ENCODE data around the gene MYLK4. TPM values are rescaled to one million over a fixed set of nuclear protein-coding genes. Genes with fewer than 3 reads are reported as not detected.

The MYLK4 gene
- total RNA-seq, 1 experiment from 2014 or later, result 0.60 TPM

- no peak for DNase-seq (ENCODE audit: low read depth)
Measured at GRCh38 chr6:2756687-2757224, 6.0 kb upstream of the MYLK4 start.

- DNase-seq (ENCODE audit: low read depth), result no peak
Measured at GRCh38 chr6:2756241-2756640, 5.5 kb upstream of the MYLK4 start.

- no peak for DNase-seq (ENCODE audit: low read depth)
Measured at GRCh38 chr6:2755456-2755855, 4.7 kb upstream of the MYLK4 start.

- no peak for DNase-seq (ENCODE audit: low read depth)
Measured at GRCh38 chr6:2754911-2755310, 4.2 kb upstream of the MYLK4 start.

GRCh38 chr6:2754393-2754792, 3.7 kb upstream of the MYLK4 start:
- DNase-seq (ENCODE audit: low read depth), result peak; percentile 28

GRCh38 chr6:2753743-2754142, 3.0 kb upstream of the MYLK4 start:
- DNase-seq (ENCODE audit: low read depth), result no peak

GRCh38 chr6:2753110-2753489, 2.4 kb upstream of the MYLK4 start:
- DNase-seq (ENCODE audit: low read depth), result no peak

GRCh38 chr6:2752477-2753109, 1.9 kb upstream of the MYLK4 start:
- no peak for DNase-seq (ENCODE audit: low read depth)

GRCh38 chr6:2751871-2752270, 1.1 kb upstream of the MYLK4 start:
- no peak for DNase-seq (ENCODE audit: low read depth)

GRCh38 chr6:2749969-2750600, 637 bp downstream of the MYLK4 start:
- DNase-seq (ENCODE audit: low read depth), result peak; percentile 53

- no peak for DNase-seq (ENCODE audit: low read depth)
Measured at GRCh38 chr6:2748183-2748582, 2.5 kb downstream of the MYLK4 start.

GRCh38 chr6:2746557-2747061, 4.1 kb downstream of the MYLK4 start:
- DNase-seq (ENCODE audit: low read depth), result no peak

- no peak for DNase-seq (ENCODE audit: low read depth)
Measured at GRCh38 chr6:2745246-2745645, 5.5 kb downstream of the MYLK4 start.

GRCh38 chr6:2744778-2745177, 5.9 kb downstream of the MYLK4 start:
- DNase-seq (ENCODE audit: low read depth), result no peak

GRCh38 chr6:2744209-2744771, 6.4 kb downstream of the MYLK4 start:
- no peak for DNase-seq (ENCODE audit: low read depth)

GRCh38 chr6:2743280-2744208, 7.2 kb downstream of the MYLK4 start:
- DNase-seq (ENCODE audit: low read depth), result no peak

- no peak for DNase-seq (ENCODE audit: low read depth)
Measured at GRCh38 chr6:2741756-2742155, 9.0 kb downstream of the MYLK4 start.

- no peak for DNase-seq (ENCODE audit: low read depth)
Measured at GRCh38 chr6:2740581-2740980, 10.1 kb downstream of the MYLK4 start.

- DNase-seq (ENCODE audit: low read depth), result peak; percentile 76
Measured at GRCh38 chr6:2739335-2739734, 11.4 kb downstream of the MYLK4 start.

GRCh38 chr6:2738373-2738979, 12.2 kb downstream of the MYLK4 start:
- peak; percentile 59 for DNase-seq (ENCODE audit: low read depth)

- DNase-seq (ENCODE audit: low read depth), result no peak
Measured at GRCh38 chr6:2737885-2738284, 12.8 kb downstream of the MYLK4 start.

Measured in RPMI7951 (cell line).